Suprapubic skin (tissue), 4 donors: ENCODE data around the gene ANKRD45. TPM values are rescaled to one million over a fixed set of nuclear protein-coding genes. Genes with fewer than 3 reads are reported as not detected.
"Not testable (repeated sequence)": the region's sequence is repeated elsewhere in the genome, so short reads cannot be mapped to it uniquely, and the experiment has no call there.

ENCODE experiments used
- DNase-seq, 2 donors: peaks; one replicate each; pipeline ENCODE4 v3.0.0-alpha.2; 2019; ENCODE audit warnings: low spot score in 2 of 2
- H3K27ac ChIP-seq: fragments of 200-600 bp; sonication (generic); one replicate; pipeline ENCODE4 v1.5.1; 2019
- H3K27me3 ChIP-seq: fragments of 200-600 bp; sonication (generic); one replicate; pipeline ENCODE4 v1.5.1; 2019
- H3K36me3 ChIP-seq: fragments of 200-600 bp; sonication (generic); one replicate; pipeline ENCODE4 v1.5.1; 2019
- H3K4me1 ChIP-seq: fragments of 200-600 bp; sonication (generic); one replicate; pipeline ENCODE4 v1.5.1; 2019
- H3K4me3 ChIP-seq: fragments of 200-600 bp; sonication (generic); one replicate; pipeline ENCODE4 v1.5.1; 2019; ENCODE audit warnings: mild to moderate bottlenecking
- H3K9me3 ChIP-seq: fragments of 200-600 bp; sonication (generic); one replicate; pipeline ENCODE4 v1.5.1; 2019
- EP300 ChIP-seq: sonication (generic); formaldehyde crosslinking; IDR thresholded peaks from one replicate; pipeline ENCODE4 v1.6.1; 2017; ENCODE audit warnings: antibody characterized with exemption
- POLR2A ChIP-seq, 2 donors: fragments of 450-650 bp; IDR thresholded peaks; one replicate each; pipeline ENCODE4 v1.6.1; 2017; ENCODE audit warnings: antibody characterized with exemption in 2 of 2, mild to moderate bottlenecking in 2 of 2, moderate library complexity in 2 of 2
- POLR2AphosphoS5 ChIP-seq, 3 donors: sonication (generic); formaldehyde crosslinking; IDR thresholded peaks; one replicate each; pipeline ENCODE4 v1.6.1; 2017; ENCODE audit warnings: antibody characterized with exemption in 3 of 3
- whole genome bisulfite sequencing: methylation state at CpG from one replicate; pipeline ENCODE4 v1.1.5; 2018; 5-methylcytosine and 5-hydroxymethylcytosine counted together
- total RNA-seq, 4 donors: library from RNA; depleted of rRNA; stranded (reverse); fragments of >200 nt; gene quantifications; one replicate each; pipeline ENCODE4 v1.1.0, GENCODE V29; 2016
- TF ChIP-seq, protein P1 (sequence below), 2 donors: fragments of 200-600 bp in 1 of 2; fragments of 450-650 bp in 1 of 2; sonication (generic) in 1 of 2; IDR thresholded peaks; one replicate each; pipeline ENCODE4 v1.5.1; 2016 to 2019; ENCODE audit warnings: antibody characterized with exemption in 2 of 2, mild to moderate bottlenecking in 1 of 2, moderate library complexity in 1 of 2

ANKRD45 gene
- total RNA-seq, 4 donors from 2014 or later: not detected

- no peaks in the 10 kb centered on the region for H3K36me3 ChIP-seq
- H3K4me1 ChIP-seq: no peaks in the 10 kb centered on the region
- no peak for DNase-seq
- H3K27ac ChIP-seq: no peak overlapping the region
- peaks cover 3% of the 10 kb centered on the region for H3K9me3 ChIP-seq
- H3K27me3 ChIP-seq: no peaks in the 10 kb centered on the region
- 48% methylated on average over 2 of the region's 2 CpGs for WGBS
- no peak overlapping the region for H3K4me3 ChIP-seq
- TF ChIP-seq, protein P1, sequence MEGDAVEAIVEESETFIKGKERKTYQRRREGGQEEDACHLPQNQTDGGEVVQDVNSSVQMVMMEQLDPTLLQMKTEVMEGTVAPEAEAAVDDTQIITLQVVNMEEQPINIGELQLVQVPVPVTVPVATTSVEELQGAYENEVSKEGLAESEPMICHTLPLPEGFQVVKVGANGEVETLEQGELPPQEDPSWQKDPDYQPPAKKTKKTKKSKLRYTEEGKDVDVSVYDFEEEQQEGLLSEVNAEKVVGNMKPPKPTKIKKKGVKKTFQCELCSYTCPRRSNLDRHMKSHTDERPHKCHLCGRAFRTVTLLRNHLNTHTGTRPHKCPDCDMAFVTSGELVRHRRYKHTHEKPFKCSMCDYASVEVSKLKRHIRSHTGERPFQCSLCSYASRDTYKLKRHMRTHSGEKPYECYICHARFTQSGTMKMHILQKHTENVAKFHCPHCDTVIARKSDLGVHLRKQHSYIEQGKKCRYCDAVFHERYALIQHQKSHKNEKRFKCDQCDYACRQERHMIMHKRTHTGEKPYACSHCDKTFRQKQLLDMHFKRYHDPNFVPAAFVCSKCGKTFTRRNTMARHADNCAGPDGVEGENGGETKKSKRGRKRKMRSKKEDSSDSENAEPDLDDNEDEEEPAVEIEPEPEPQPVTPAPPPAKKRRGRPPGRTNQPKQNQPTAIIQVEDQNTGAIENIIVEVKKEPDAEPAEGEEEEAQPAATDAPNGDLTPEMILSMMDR (IDR thresholded peaks at IDR 0.05): no peak
- TF ChIP-seq EP300 (no peak), POLR2A (IDR thresholded peaks at IDR 0.05) (no peak)
Measured at GRCh38 chr1:173639102-173639501, 30.5 kb downstream of the ANKRD45 start.

GRCh38 chr1:173638043-173639021 is 31.3 kb downstream of the ANKRD45 start:
- no peak for DNase-seq
- no peaks in the 10 kb centered on the region for H3K36me3 ChIP-seq
- no peak overlapping the region for H3K27ac ChIP-seq
- no peaks in the 10 kb centered on the region for H3K27me3 ChIP-seq
- peaks cover 3% of the 10 kb centered on the region for H3K9me3 ChIP-seq
- H3K4me3 ChIP-seq: no peak overlapping the region
- WGBS: 81% methylated on average over 12 of the region's 12 CpGs
- H3K4me1 ChIP-seq: no peaks in the 10 kb centered on the region
- TF ChIP-seq, protein P1 (IDR thresholded peaks at IDR 0.05): no peak
- TF ChIP-seq EP300 (no peak), POLR2AphosphoS5 (IDR thresholded peaks at IDR 0.05) (no peak)

DNA sequence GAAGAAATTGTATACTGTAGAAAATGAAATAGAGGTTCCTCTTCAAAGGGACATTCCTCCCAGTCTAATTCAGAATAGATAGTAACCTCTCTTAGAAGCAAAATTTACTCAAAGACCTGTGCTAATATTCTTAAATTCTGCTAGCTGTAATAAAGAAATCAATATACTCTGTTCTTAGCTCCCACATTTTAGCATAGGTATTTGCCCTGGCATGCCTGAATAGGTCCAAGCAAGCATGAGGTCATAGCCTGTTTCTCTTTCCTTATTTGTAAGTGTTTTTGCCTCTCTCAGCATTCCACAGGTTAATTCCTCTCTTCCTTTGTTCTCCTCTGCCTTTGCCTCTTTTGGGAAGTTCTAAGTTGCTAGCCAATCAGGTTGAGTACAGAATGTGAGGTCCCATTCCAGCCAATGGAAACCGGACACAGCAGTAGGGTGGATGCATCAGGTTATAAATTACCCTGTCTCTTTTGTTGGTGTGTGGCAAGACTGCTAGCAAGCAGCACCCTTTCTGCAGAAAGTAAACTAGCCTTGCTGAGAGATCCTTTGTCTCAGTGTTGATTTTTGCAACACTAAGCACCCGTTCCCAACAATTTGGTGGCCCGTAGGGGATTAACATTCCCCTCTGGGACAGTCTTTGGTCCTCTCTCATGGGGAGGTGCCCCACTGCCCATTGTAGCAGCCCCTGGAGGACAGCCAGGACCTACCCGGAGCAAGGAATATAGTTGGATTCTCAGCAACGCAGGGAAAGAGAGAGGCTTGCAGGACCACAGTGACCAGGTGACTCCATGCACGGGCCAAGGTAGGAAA is 32.2 kb downstream of the ANKRD45 start:
- not testable (repeated sequence) for H3K27me3 ChIP-seq, H3K27ac ChIP-seq, H3K36me3 ChIP-seq, H3K4me3 ChIP-seq, H3K9me3 ChIP-seq, DNase-seq, H3K4me1 ChIP-seq
- WGBS: 91% methylated on average over 6 of the region's 6 CpGs

GRCh38 chr1:173635116-173635515 is 34.5 kb downstream of the ANKRD45 start, which contains the start of gene TEX50:
Gene TEX50, plus strand, starts transcription at chr1:173635338. Its CDS starts 184 bp downstream, at chr1:173635522.
- no peaks in the 10 kb centered on the region for H3K36me3 ChIP-seq
- TF ChIP-seq EP300: no peak
- TF ChIP-seq POLR2A (IDR thresholded peaks at IDR 0.05): no peak
- no peak for TF ChIP-seq POLR2AphosphoS5 (IDR thresholded peaks at IDR 0.05)
- TF ChIP-seq, protein P1 (IDR thresholded peaks at IDR 0.05): no peak
- no peak within 1 kb of the TSS for H3K4me3 ChIP-seq
- 96% methylated on average over 1 of the region's 1 CpG for WGBS
- DNase-seq: no peak
- H3K27me3 ChIP-seq: no peaks in the 10 kb centered on the region
- no peaks in the 10 kb centered on the region for H3K4me1 ChIP-seq
- peaks cover 3% of the 10 kb centered on the region for H3K9me3 ChIP-seq
- no peak within 1 kb of the TSS for H3K27ac ChIP-seq

- H3K27me3 ChIP-seq: no peaks in the 10 kb centered on the region
- 70% methylated on average over 3 of the region's 3 CpGs for WGBS
- no peaks in the 10 kb centered on the region for H3K9me3 ChIP-seq
- H3K4me3 ChIP-seq: no peak overlapping the region
- H3K27ac ChIP-seq: no peak overlapping the region
- DNase-seq: no peak
- no peaks in the 10 kb centered on the region for H3K4me1 ChIP-seq
- no peaks in the 10 kb centered on the region for H3K36me3 ChIP-seq
- TF ChIP-seq POLR2A (IDR thresholded peaks at IDR 0.05): no peak
- no peak for TF ChIP-seq EP300
- TF ChIP-seq, protein P1 (IDR thresholded peaks at IDR 0.05): no peak
- TF ChIP-seq POLR2AphosphoS5 (IDR thresholded peaks at IDR 0.05): no peak
Measured at GRCh38 chr1:173628888-173629287, 40.8 kb downstream of the ANKRD45 start.
